DMS153 (cell line): Measurements from ENCODE around the gene ARVCF.

ENCODE experiments used
- DNase-seq: peaks from one replicate; lab custom pipeline; 2025; lab: John Stamatoyannopoulos, UW

ARVCF gene

DNA sequence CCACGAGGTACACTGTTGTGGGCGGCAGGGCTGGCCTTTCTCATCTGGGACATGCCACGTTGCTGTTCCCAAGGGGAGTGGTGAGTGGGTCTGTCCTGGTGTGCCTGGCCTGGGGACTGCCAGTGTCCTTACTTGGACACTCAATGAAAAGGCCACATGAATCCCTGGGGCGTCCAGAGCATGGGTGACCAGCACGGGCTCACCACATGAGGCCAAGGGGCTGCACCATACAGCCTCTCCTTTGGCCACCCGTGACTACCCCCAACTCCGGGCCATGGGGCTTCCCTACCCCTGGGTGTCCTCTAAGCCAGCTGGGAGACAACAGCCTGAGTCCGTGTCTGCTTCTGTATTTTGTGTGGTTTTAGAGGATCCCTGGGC is 54.8 kb downstream of the ARVCF start:
- DNase-seq: no peak

GRCh38 chr22:19961201-19961580 is 55.4 kb downstream of the ARVCF start:
- DNase-seq: no peak

GRCh38 chr22:19960491-19961200 is 56.0 kb downstream of the ARVCF start:
- no peak for DNase-seq

- DNase-seq: no peak
Observed at GRCh38 chr22:19959587-19960490, 56.8 kb downstream of the ARVCF start.

DNA sequence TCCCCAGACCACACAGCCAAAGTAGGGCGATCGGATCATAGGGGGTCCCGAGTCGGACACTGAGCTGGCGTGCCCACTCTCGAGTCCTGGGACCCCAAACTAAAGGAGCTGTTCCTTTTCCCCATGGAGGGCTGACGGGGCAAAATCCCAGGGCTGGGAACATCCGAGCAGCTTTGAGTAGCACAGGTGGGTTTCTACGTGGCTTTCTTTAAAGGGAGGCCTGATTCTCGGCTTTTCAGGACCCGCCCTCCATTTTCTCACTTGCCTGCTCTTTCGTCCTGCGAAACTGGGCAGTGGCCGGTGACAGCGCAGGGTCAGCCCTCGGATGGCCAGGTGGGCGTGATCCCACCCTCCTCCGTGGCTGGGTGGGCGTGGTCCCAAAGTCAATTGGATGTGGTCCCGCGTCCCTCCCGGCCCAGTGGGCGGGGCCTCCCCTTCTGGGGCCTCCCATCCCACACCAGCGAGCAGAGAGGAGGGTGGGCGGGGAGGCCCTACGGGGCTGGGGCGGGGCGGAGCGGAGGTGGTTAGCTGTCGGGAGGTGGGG is 57.5 kb downstream of the ARVCF start:
- DNase-seq: no peak

DNA sequence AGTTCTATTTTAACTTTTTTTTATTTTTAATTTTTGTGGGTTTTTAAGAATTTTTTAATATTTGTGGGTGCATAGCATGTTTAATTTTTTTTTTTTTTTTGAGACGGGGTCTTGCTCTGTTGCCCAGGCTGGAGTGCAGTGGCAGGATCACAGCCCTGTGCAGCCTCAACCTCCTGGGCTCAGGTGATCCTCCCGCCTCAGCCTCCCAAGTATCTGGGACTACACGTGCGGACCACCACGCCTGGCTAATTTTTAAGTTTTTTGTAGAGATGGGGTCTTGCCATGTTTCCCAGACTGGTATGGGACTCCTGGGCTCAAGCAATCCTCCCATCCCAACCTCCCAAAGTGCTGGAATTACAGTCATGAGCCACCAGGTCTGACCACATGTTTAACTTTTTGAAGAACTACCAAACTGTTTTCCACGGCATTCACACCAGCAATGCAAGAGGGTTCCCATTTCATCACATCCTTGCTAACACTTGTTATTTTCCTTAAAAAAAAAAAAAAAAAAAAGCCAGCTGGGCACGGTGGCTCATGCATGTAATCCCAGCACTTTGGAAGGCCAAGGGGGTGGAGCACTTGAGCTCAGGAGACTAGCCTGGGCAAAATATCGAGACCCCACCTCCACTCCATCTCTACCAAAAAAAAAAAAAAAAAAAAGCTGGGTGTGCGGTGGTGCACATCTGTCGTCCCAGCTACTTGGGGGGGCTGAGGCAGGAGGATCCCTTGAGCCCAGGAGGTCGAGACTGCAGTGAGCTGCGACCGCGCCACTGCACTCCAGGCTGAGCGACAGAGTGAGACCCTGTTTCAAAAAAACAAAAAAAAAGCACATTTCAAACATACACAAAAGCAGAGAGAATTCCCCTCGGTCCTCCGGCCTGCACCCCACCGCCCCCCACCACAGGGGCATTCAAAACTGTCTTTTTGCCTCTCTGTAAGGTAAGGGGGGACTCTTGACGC is 58.3 kb downstream of the ARVCF start:
- DNase-seq: no peak

DNA sequence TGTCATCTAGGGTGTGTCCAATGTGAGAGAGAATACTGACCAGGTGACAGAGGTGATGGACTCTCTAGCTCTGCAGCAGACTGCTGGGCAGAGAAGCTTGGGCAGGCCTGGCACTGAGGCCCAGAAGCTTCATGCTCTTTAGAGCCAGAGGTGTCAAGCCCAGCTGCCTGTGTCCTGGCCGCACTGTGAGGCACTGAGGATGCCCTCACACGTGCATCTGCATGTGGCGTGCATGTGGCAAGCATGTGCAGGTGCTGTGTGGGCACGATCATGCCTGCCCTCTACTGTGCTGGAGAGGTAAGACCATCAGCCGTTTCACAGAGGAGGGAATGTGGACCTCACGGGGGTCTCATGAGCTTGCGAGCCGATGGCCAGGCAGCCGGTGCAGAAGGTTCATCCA is 59.2 kb downstream of the ARVCF start:
- DNase-seq: no peak

- DNase-seq: no peak
Observed at GRCh38 chr22:19955241-19956128, 61.1 kb downstream of the ARVCF start.

DNA sequence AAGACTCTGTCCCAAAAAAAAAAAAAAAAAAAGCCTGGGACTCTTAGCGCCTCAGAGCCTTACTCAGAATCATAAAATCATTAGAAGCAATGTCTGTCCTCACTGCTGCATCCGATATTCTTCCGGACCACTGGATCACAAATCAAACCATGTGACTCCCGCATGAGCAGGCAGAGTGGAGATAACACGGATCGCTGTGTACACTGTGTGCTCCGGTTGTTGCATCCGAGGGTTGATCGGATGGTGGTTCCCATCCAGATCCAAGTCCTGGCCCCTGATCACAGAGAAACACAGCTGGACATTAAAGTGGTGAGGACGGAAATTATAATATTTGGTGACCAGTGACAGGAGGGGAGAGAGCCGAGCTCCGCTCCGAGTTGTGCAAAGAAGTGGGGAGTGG is 65.3 kb downstream of the ARVCF start:
- DNase-seq: no peak

DNA sequence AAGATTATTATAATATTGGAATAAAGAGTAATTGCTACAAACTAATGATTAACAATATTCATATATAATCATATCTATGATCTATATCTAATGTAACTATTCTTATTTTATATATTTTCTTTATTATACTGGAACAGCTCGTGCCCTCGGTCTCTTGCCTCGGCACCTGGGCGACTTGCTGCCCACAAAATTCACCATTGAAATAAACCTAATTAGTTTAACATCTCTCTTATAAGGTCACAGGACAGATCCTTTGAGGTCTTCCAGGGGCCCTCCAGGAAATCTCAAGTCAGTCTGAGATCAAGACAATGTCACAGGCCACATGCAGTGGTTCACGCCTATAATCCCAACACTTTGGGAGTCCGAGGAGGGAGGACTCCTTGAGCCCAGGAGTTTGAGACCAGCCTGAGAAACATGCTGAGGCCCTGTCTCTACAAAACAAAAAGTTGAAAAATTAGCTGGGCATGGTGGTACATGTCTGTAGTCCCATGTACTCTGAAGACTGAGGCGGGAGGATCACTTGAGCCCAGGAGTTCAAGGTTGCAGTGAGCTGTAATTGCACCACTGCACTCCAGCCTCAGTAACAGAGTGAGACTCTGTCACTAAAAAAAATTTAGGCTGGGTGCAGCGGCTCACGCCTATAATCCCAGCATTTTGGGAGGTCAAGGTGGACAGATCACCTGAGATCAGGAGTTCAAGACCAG is 68.4 kb downstream of the ARVCF start:
- DNase-seq: no peak

DNA sequence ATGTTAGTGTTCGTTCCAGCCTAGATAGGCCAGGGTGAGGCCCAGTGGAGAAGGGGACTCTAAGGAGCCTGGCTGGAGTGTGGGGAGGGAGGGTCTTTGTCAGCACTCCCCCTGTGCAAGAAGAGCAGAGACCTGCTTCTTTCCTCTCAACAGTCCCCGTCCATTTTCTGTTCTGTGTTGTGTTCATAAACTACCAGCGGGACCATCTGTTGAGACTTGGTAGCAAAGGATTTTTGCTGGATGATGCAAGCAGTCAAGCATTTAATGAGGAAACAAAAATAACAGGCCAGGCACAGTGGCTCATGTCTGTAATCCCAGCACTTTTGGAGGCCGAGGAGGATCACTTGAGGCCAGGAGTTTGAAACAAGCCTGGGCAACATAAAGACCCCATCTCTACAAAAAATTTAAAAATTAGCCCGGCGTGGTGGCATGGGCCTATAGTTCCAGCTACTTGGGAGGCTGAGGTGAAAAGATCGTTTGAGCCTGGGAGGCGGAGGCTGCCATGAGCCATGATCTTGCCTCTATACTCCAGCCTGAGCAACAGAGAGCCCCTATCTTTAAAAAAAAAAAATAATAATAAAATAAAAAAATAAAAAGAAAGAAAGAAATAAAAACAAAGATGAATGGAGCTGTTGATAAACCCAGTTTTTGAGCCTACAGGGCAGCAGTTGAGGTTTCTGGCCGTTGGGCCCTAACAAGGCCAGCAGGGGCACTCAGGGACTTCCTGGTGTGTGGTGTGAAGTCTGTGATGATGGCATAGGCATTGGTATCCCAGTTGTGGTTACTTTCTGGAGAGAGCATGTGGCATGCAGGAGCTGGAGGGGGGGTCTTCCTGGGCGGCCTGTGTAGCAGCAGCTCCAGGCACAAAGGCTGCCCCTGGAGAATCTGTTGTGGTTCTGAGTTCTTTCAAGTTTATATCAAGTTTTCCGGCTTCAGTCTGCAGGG is 73.3 kb downstream of the ARVCF start:
- DNase-seq: no peak

DNA sequence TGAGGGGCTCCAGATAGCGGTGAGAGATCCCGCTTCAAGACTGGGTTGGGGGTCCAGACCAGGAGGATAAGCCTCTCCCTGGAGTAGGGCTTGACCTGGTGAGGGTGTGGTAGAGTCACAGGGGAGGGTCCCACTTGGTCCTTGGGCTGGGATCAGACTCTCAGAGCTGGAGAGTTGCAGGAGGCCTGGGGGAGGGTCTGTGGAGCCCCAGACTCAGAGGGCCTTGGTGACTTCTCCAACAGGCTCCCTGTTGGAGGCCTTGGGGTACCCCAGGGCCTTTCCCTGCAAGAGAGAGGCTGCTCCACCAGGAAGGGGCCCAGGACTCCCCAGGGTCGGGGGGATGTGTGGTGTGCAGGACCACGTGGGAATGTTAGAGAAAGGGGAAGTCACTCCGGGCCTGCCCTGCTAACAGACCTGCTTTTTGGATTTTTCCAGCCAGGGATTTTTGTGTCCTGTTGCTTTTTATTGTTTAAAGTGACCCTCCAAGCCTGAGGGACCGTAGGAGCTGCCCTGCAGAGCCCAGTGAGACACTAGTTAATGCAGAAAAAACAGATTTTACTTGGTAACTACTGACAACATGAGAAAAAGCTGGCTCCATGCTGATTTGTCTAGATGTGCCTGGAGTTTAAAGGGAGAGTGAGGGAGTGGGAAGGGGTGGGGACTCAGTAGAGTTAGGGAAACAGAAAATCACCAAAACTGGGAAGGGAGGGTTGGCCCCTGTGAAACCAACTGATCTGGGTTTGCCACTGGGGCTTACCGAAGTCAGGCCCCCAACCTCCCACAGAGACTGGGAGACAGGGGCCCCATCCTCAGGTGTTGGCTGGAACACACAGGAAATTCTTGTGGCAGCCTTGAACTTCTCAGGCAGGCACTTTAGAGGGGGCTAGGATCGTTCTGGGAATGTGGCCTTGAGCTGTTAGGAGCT is 74.2 kb downstream of the ARVCF start:
- DNase-seq: no peak

- DNase-seq: peak; percentile 20
Observed at GRCh38 chr22:19941365-19942082, 75.1 kb downstream of the ARVCF start, which contains the start of the genes COMT and TXNRD2. COMT (plus strand) TSS chr22:19941772; CDS start chr22:19962527, 20,755 bp downstream. TXNRD2 (minus strand) TSS chr22:19941818; CDS start chr22:19941803, 15 bp downstream.

GRCh38 chr22:19940536-19941364 is 75.9 kb downstream of the ARVCF start:
- no peak for DNase-seq

DNA sequence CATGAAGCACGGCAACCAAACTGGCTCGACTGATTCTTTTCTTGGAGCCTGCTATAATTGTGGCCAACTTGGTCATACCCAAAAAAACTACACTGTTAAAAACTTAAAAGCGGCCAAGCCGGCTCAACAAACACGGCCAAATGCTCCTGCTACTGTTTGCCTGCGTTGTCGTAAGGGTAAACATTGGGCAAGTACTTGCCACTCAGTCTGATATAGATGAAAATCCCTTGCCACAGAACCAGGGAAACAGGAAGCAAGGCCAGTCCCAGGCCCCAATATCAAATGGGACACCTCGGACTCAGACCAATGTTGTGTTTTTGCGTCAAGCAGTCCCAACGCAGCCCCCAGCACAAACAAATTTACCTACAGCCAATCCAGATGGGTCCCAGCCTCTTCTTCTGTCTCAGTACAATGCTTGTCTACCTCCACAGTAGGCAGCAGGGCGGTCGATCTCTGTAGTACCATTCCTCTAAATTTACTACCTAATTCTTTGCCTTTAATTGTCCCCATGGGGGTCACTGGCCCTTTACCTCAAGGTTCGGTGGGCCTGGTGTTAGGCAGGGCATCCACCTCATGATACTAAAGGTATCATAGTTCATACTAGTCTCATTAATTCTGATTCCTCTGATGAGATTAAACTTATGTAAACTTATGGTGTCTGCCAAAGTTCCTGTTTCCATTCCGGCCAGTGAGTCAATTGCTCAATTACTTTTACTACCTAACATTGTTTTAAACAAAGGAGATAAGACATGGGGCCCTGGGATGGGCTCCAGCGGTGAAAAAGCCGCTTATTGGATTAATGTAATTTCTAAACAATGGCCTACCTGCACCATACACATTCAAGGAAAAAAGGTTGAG is 78.8 kb downstream of the ARVCF start:
- DNase-seq: no peak
